BLaER1 treated with 17β-estradiol and CSF1 and Interleukin-3, amounts not matched to agents 10 nM and 100 nM (cell line): ENCODE measurements around the gene BICRA.

Experiments
- H3K27ac ChIP-seq, 11 experiments: shearing (Covaris generic); formaldehyde crosslinking; 2 replicates each; pipeline ENCODE4 v1.8.1; 2022
- H3K27me3 ChIP-seq, 11 experiments: shearing (Covaris generic); formaldehyde crosslinking; 2 replicates each; pipeline ENCODE4 v1.8.1; 2022
- H3K36me3 ChIP-seq, 11 experiments: shearing (Covaris generic); formaldehyde crosslinking; 2 replicates each; pipeline ENCODE4 v1.8.1; 2022
- H3K4me1 ChIP-seq, 10 experiments: shearing (Covaris generic); formaldehyde crosslinking; 2 replicates each; pipeline ENCODE4 v1.8.1; 2022
- H3K4me2 ChIP-seq, 11 experiments: shearing (Covaris generic); formaldehyde crosslinking; 2 replicates each; pipeline ENCODE4 v1.8.1; 2022
- H3K4me3 ChIP-seq, 10 experiments: shearing (Covaris generic); formaldehyde crosslinking; 2 replicates each; pipeline ENCODE4 v1.8.1; 2022
- H3K9ac ChIP-seq, 11 experiments: shearing (Covaris generic); formaldehyde crosslinking; 2 replicates each; pipeline ENCODE4 v1.8.1; 2022
- H3K9me3 ChIP-seq, 11 experiments: shearing (Covaris generic); formaldehyde crosslinking; replicated peaks in 1 of 11; 2 replicates each; pipeline ENCODE4 v1.8.1; 2022
- H4K20me1 ChIP-seq, 11 experiments: shearing (Covaris generic); formaldehyde crosslinking; 2 replicates each; pipeline ENCODE4 v1.8.1; 2022
- Cebpa-rat ChIP-seq, 11 experiments: shearing (Covaris generic); IDR thresholded peaks; 2 replicates each; pipeline ENCODE4 v1.8.1; 2022

BICRA gene

DNA sequence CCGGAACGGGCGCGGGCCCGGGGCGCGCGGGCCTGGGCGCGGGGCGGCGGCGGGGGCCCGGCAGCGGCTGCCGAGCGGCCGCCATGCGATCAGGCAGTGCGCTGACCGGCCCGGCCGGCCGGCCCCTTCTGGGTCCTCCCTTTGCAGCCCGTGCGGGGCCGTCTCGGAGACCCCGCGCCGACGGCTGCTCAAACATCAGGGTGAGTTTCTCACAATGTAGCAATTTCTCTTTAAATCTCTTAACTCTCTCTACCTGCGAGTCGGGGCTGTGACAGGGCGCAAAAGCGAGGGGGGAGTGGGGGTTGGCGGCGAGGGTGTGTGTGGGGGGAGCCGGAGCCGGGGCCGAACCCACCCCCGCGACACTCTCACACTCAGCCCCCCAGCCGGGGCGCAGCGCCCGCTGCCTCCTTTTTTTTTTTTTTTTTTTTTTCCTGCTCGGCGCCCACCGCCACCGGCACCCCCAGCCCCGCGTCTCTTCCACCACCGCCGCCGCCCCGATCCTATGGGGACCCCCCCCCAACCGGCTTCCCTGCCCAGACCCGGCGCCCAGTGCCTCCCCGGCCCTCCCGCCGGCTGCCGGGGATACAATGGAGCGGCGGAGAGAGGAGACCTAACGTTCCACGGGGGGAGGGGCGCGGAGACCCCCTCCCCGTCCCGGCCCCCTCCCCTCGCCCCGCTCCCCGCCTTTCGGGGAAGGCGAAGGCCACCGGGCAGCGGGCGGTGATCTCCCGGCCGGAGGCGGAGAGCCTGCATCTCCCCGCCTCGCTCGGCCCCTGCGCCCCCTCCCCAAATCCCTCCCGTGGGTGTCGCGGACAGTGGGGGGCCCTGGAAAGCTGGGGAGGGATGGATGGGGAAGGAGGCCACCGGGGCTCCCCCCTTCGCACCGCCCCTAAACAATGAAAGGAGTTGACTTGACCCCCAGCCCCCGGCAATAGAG is at the start of gene BICRA:
TSS of gene BICRA (plus strand) at position 166 of the 937 bp plus-strand sequence. CDS start 64,441 bp downstream, outside the sequence.
- Histone ChIP-seq H3K4me2 (peak within 1 kb of the TSS; percentile 93 to 99 (median 98)), H4K20me1 (peaks cover 41 to 46% (median 44%) of the 10 kb centered on the region in 11 experiments), H3K4me3 (peak within 1 kb of the TSS; percentile 81 to 99 (median 96)), H3K9ac (peak within 1 kb of the TSS; percentile 91 to 99 (median 97)), H3K36me3 (peaks cover 0 to 14% (median 4%) of the 10 kb centered on the region in 11 experiments; a peak in 10 of 22 replicates), H3K9me3 (no peaks in the 10 kb centered on the region), H3K27me3 (no peaks in the 10 kb centered on the region), H3K4me1 (peaks cover 35 to 52% (median 44%) of the 10 kb centered on the region in 10 experiments), H3K27ac (peak within 1 kb of the TSS; percentile 91 to 99 (median 96))
- TF ChIP-seq Cebpa-rat (IDR thresholded peaks at IDR 0.05) = no peak

DNA sequence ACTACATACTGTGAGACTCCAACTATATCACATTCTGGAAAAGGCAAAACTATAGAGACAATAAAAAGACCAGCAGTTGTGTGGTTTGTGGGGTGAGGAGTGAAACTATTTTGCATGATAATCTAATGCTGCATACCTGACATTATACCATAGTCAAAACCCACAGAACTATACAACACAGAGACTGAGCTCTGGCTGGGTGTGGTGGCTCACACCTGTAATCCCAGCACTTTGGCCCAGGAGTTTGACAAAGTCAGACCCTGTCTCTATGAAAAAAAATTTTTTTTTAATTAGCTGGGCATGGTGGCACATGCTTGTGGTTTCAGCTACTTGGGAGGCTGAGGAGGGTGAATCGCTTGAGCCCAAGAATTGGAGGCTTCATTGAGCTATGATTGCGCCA is 47.9 kb upstream of the BICRA start:
- TF ChIP-seq Cebpa-rat (IDR thresholded peaks at IDR 0.05) = no peak
- Histone ChIP-seq H3K4me1 (peaks cover 0 to 3% (median 0%) of the 10 kb centered on the region in 10 experiments; a peak in 1 of 20 replicates), H3K27ac (no peak overlapping the region)

DNA sequence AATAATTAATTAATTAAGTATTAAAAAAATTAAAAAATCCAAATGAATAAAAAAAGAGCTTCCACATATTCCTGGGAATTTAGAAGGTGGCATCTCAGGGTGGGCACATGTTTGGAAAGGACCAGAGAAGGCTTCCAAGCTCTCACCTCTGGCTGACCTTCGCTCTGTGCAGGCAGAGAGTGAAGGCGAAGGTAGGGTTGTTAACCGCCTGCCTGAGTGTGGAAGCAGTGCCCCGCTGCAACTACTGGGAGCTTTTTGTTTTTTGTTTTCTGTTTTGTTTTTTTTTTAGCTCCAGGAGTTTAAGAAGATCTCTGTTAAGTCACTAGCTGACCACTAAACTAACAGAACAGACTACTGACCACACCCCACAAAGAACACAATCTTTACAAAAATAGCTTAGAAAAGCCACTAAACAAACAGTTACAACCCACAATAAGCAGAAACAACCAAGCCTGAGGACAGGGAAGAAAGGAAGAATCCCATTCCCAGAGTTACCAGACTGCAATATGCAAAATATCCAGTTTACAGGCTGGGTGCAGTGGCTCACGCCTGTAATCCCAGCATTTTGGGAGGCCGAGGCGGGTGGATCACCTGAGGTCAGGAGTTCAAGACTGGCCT is 47.4 kb upstream of the BICRA start:
- no peak overlapping the region for H3K4me2 ChIP-seq

More for the DNA sequence above, 47.9 kb upstream of the BICRA start:
- H4K20me1 ChIP-seq = no peaks in the 10 kb centered on the region
- no peak overlapping the region for H3K9ac ChIP-seq
- H3K27me3 ChIP-seq = no peaks in the 10 kb centered on the region
- H3K9me3 ChIP-seq = no peaks in the 10 kb centered on the region
- no peaks in the 10 kb centered on the region for H3K36me3 ChIP-seq
- no peak overlapping the region for H3K4me2 ChIP-seq
- no peak overlapping the region for H3K4me3 ChIP-seq

DNA sequence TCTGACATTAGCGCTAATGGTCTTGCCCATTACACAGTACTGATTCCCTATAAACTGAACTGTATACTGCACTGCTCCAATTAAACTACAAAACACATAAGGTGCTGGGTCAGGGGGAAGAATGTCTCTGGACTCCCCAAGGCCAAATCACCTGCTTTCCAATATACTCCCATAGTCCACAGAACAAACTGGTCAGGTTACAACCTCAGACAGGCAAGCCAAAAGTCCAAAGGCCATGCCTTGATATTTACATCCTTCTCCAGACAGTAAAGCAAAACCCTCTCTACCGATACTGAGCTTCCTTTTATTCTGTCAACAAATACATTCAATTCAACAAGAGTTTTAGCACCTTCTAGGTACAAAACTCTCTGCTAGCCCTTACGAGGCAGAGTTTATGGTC is 44.9 kb upstream of the BICRA start:
- H3K9me3 ChIP-seq = no peaks in the 10 kb centered on the region
- no peaks in the 10 kb centered on the region for H3K27me3 ChIP-seq
- no peak overlapping the region for H3K4me2 ChIP-seq
- no peak overlapping the region for H3K9ac ChIP-seq
- H3K36me3 ChIP-seq = no peaks in the 10 kb centered on the region
- H3K4me3 ChIP-seq = no peak overlapping the region
- H3K4me1 ChIP-seq = no peaks in the 10 kb centered on the region
- no peak for TF ChIP-seq Cebpa-rat (IDR thresholded peaks at IDR 0.05)
- H4K20me1 ChIP-seq = no peaks in the 10 kb centered on the region
- no peak overlapping the region for H3K27ac ChIP-seq

More for the DNA sequence above, 47.4 kb upstream of the BICRA start:
- Histone ChIP-seq H3K27me3 (no peaks in the 10 kb centered on the region), H3K9me3 (no peaks in the 10 kb centered on the region), H4K20me1 (no peaks in the 10 kb centered on the region), H3K9ac (no peak overlapping the region), H3K4me1 (peaks cover 0 to 3% (median 0%) of the 10 kb centered on the region in 10 experiments; a peak in 1 of 20 replicates), H3K4me3 (no peak overlapping the region), H3K27ac (no peak overlapping the region), H3K36me3 (no peaks in the 10 kb centered on the region)
- no peak for TF ChIP-seq Cebpa-rat (IDR thresholded peaks at IDR 0.05)

DNA sequence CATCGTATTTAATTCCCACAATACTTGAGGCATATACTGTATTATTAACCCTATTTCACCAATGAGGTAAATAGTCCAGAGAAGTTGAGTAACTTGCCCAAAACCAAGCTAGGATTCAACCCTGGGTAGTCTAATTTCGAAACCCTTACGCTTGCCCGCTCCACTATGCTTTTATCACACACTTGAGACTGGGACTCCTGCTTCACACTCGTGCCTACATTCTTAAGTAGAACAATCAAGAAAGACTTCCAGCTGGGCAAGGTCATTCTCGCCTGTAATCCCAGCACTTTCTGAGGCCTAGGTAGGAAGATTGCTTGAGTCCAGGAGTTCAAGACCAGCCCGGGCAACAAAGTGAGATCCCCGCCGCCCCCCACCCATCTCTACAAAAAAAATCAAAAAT is 39.6 kb upstream of the BICRA start:
- Histone ChIP-seq H3K4me3 (no peak overlapping the region), H4K20me1 (no peaks in the 10 kb centered on the region), H3K9me3 (no peaks in the 10 kb centered on the region), H3K36me3 (no peaks in the 10 kb centered on the region), H3K4me2 (no peak overlapping the region), H3K27me3 (no peaks in the 10 kb centered on the region), H3K9ac (no peak overlapping the region), H3K27ac (no peak overlapping the region), H3K4me1 (peaks cover 0 to 14% (median 9%) of the 10 kb centered on the region in 10 experiments; a peak in 11 of 20 replicates)
- TF ChIP-seq Cebpa-rat (IDR thresholded peaks at IDR 0.05) = no peak

DNA sequence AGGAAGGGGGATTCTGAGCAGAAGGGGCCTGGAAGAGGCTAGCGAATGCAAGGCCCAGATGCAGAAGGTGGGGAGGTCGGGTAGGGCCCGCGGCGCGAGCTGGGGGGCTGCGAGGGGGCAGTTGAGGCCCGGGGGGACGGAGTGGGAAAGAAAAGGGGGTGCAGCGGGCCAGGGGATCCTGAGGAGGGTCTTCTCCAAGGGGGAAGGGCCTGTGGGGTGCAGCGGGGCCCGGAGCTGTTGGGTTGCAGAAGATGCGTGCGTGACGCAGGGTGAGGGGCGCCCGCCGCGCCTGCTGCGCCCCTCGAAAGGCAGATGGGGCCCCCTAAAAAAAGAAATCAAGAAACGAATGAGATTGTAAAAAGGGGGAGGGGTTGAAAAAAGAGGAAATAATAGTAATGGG is 36.3 kb upstream of the BICRA start:
- no peaks in the 10 kb centered on the region for H3K27me3 ChIP-seq
- no peak for TF ChIP-seq Cebpa-rat (IDR thresholded peaks at IDR 0.05)
- H3K4me3 ChIP-seq = no peak overlapping the region

DNA sequence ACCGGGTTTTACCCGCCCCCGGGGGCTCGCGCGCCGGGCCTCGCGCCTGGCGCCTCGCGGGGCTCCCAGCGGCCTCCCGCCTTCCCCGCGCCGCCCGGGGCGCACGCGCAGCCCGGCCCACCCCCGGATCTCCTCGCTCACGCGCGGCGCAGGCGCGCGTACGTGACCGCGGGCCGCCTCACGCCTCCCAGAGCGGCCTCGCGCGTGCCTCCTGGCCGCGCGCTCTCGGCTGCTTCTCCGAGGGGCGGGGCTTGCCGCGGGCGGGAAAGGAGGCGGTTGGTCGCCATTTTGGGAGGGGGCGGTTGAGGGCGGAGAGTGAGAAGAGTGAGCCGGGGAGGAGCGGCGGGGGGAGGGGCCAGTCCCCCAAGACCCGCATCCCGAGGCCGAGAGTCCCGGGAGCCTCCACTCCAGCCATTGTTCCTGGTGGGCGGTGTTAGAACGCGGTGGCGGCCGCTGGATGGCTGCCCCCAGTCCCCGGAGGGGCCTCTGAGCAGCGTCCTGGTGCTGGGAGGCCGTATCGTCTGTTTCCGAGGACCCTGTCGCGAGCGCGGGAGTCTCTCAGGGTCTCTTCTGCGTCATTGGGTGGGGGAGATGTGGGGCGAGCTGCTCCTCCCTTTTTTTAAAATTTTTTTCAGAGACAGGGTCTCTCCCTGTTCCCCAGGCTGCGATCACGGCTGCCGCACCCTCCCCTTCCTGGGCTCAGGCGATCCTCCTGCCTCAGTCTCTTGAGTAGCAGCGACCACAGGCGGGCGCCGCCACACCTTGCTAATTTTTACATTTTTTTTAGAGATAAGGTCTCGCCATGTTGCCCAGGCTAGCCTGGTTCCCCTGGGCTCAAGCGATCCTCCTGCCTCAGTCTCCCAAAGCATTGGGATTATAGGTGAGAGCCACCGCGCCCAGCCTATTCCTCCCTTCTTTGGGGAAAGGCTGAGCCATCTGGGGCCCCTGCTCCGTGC is 35.6 kb upstream of the BICRA start, which contains the start of gene ZNF541:
TSS of gene ZNF541 (minus strand) at position 78 of the 956 bp plus-strand sequence. CDS start 17,292 bp downstream, outside the sequence.
- Histone ChIP-seq H3K9ac (no peak within 1 kb of the TSS), H3K4me2 (peak within 1 kb of the TSS in 1 of 11 experiments; percentile 4; a peak in 1 of 22 replicates), H3K36me3 (no peaks in the 10 kb centered on the region), H3K4me1 (peaks cover 0 to 14% (median 9%) of the 10 kb centered on the region in 10 experiments; a peak in 12 of 20 replicates), H3K9me3 (no peaks in the 10 kb centered on the region), H4K20me1 (no peaks in the 10 kb centered on the region), H3K27me3 (no peaks in the 10 kb centered on the region), H3K4me3 (no peak within 1 kb of the TSS), H3K27ac (no peak within 1 kb of the TSS)
- TF ChIP-seq Cebpa-rat (IDR thresholded peaks at IDR 0.05) = no peak

More for the DNA sequence above, 36.3 kb upstream of the BICRA start:
- no peak overlapping the region for H3K4me2 ChIP-seq
- H3K27ac ChIP-seq = no peak overlapping the region
- H3K36me3 ChIP-seq = no peaks in the 10 kb centered on the region
- H3K9me3 ChIP-seq = no peaks in the 10 kb centered on the region
- H3K9ac ChIP-seq = no peak overlapping the region
- H4K20me1 ChIP-seq = no peaks in the 10 kb centered on the region
- peaks cover 0 to 14% (median 9%) of the 10 kb centered on the region in 10 experiments; a peak in 12 of 20 replicates for H3K4me1 ChIP-seq

DNA sequence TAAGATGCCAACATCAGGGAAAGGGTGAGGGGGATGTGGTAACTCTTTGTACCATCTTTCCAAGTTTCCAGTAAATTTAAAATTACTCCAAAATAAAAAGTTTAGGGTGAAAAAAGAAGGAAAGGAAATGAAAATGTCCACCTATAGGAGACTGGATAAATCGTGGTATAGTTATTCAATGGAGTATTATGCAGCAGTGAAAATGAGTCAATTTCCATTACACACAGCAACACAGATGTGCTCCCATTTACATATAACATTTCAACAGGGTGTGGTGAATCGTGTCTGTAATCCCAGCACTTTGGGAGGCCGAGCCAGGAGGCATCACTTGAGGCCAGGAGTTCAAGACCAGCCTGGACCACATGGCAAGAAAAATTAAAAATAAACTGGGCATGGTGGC is 28.5 kb upstream of the BICRA start:
- H3K4me2 ChIP-seq = no peak overlapping the region
- H3K9ac ChIP-seq = no peak overlapping the region
- H3K27ac ChIP-seq = no peak overlapping the region
- H3K4me3 ChIP-seq = no peak overlapping the region
- no peaks in the 10 kb centered on the region for H3K36me3 ChIP-seq
- H3K9me3 ChIP-seq = peaks cover 0 to 6% (median 0%) of the 10 kb centered on the region in 11 experiments; a peak in 5 of 22 replicates
- H3K27me3 ChIP-seq = no peaks in the 10 kb centered on the region
- no peaks in the 10 kb centered on the region for H4K20me1 ChIP-seq
- no peak for TF ChIP-seq Cebpa-rat (IDR thresholded peaks at IDR 0.05)
- peaks cover 6 to 18% (median 14%) of the 10 kb centered on the region in 10 experiments for H3K4me1 ChIP-seq
